KG1 (cell line): ENCODE measurements around the gene LGMN.
"Not testable (repeated sequence)": the region's sequence is repeated elsewhere in the genome, so short reads cannot be mapped to it uniquely, and the experiment has no call there.

Source experiments
- DNase-seq: peaks from one replicate; lab custom pipeline; 2025; lab: John Stamatoyannopoulos, UW

Gene LGMN

GRCh38 chr14:92694807-92695206, 53.6 kb downstream of the LGMN start:
- DNase-seq, result no peak

GRCh38 chr14:92693998-92694795, 54.2 kb downstream of the LGMN start:
- no peak for DNase-seq

- DNase-seq, result peak; percentile 64
These were observed 55.6 kb downstream of the LGMN start for GRCh38 chr14:92692822-92693226.

GRCh38 chr14:92690171-92691011, 58.0 kb downstream of the LGMN start:
- no peak for DNase-seq

- no peak for DNase-seq
These were observed 59.7 kb downstream of the LGMN start for GRCh38 chr14:92688434-92689375.

GRCh38 chr14:92687681-92688433, 60.6 kb downstream of the LGMN start:
- DNase-seq, result no peak

- DNase-seq, result peak; percentile 41
These were observed 61.5 kb downstream of the LGMN start for GRCh38 chr14:92686900-92687427.

- no peak for DNase-seq
These were observed 62.0 kb downstream of the LGMN start for GRCh38 chr14:92686411-92686899.

- DNase-seq, result no peak
These were observed 62.6 kb downstream of the LGMN start for GRCh38 chr14:92685784-92686355.

- DNase-seq, result no peak
These were observed 63.4 kb downstream of the LGMN start for GRCh38 chr14:92684801-92685560.

GRCh38 chr14:92683041-92683440, 65.4 kb downstream of the LGMN start:
- DNase-seq, result no peak

GRCh38 chr14:92680781-92681650, 67.4 kb downstream of the LGMN start:
- peak; percentile 61 for DNase-seq

GRCh38 chr14:92680330-92680729, 68.1 kb downstream of the LGMN start:
- not testable (repeated sequence) for DNase-seq

GRCh38 chr14:92679246-92679645, 69.2 kb downstream of the LGMN start:
- DNase-seq, result no peak

- DNase-seq, result no peak
These were observed 69.7 kb downstream of the LGMN start for GRCh38 chr14:92678766-92679165.

GRCh38 chr14:92677955-92678354, 70.5 kb downstream of the LGMN start:
- no peak for DNase-seq

GRCh38 chr14:92677087-92677668, 71.2 kb downstream of the LGMN start:
- DNase-seq, result no peak

- no peak for DNase-seq
These were observed 71.9 kb downstream of the LGMN start for GRCh38 chr14:92676403-92677086.
